OCI-LY1 (cell line): ENCODE measurements around the gene HOXD9.

Experiments
- H2AFZ ChIP-seq: fragments of 200-600 bp; sonication (generic), shearing (Covaris generic); 2 replicates; pipeline ENCODE4 v1.6.0; 2014; ENCODE audit warnings: antibody characterized with exemption, mild to moderate bottlenecking, low read length
- H3F3A ChIP-seq: fragments of 200-600 bp; sonication (generic), shearing (Covaris generic); 2 replicates; pipeline ENCODE4 v1.6.0; 2014; ENCODE audit warnings: mild to moderate bottlenecking, antibody characterized with exemption, low read length, moderate library complexity; ENCODE audit not compliant: insufficient read depth
- H3K27ac ChIP-seq: fragments of 200-600 bp; sonication (generic); 2 replicates; pipeline ENCODE4 v1.5.1; 2014; ENCODE audit warnings: low read length, mixed run types, mild to moderate bottlenecking, low read depth; ENCODE audit not compliant: poor library complexity, severe bottlenecking
- H3K27me3 ChIP-seq: fragments of 200-600 bp; sonication (generic); 2 replicates; pipeline ENCODE4 v1.6.0; 2014; ENCODE audit warnings: antibody characterized with exemption, mild to moderate bottlenecking, low read length, moderate library complexity; ENCODE audit not compliant: insufficient read depth
- H3K36me3 ChIP-seq: fragments of 200-600 bp; sonication (generic); 2 replicates; pipeline ENCODE4 v1.6.1; 2014; ENCODE audit warnings: mild to moderate bottlenecking, antibody characterized with exemption, low read length, moderate library complexity, mixed read lengths; ENCODE audit not compliant: insufficient read depth
- H3K4me1 ChIP-seq: fragments of 200-600 bp; sonication (generic); 2 replicates; pipeline ENCODE4 v1.5.1; 2014; ENCODE audit warnings: mild to moderate bottlenecking, low read length, moderate library complexity; ENCODE audit not compliant: insufficient read depth, severe bottlenecking
- H3K4me2 ChIP-seq: fragments of 200-600 bp; sonication (generic), shearing (Covaris generic); 2 replicates; pipeline ENCODE4 v1.6.1; 2014; ENCODE audit warnings: low read length
- H3K4me3 ChIP-seq: fragments of 200-600 bp; sonication (generic); 2 replicates; pipeline ENCODE4 v1.5.1; 2014; ENCODE audit warnings: low read length, low read depth, mild to moderate bottlenecking, mixed read lengths; ENCODE audit not compliant: poor library complexity, severe bottlenecking
- H3K79me2 ChIP-seq: fragments of 200-600 bp; shearing (Covaris generic); 2 replicates; pipeline ENCODE4 v1.6.1; 2016; ENCODE audit warnings: mixed run types, low read length, mixed read lengths; ENCODE audit not compliant: insufficient read depth
- H3K9ac ChIP-seq: fragments of 200-600 bp; sonication (generic), shearing (Covaris generic); 2 replicates; pipeline ENCODE4 v1.6.1; 2014; ENCODE audit warnings: mild to moderate bottlenecking, low read length, mixed read lengths
- H3K9me2 ChIP-seq: fragments of 200-600 bp; sonication (generic), shearing (Covaris generic); 2 replicates; pipeline ENCODE4 v1.6.1; 2014; ENCODE audit warnings: low read depth, mild to moderate bottlenecking, low read length, mixed read lengths
- H3K9me3 ChIP-seq: fragments of 200-600 bp; shearing (Covaris generic); 2 replicates; pipeline ENCODE4 v1.6.1; 2014; ENCODE audit warnings: low read length, mixed read lengths
- H4K20me1 ChIP-seq: fragments of 200-600 bp; sonication (generic), shearing (Covaris generic); 2 replicates; pipeline ENCODE4 v1.6.0; 2016; ENCODE audit warnings: mild to moderate bottlenecking, low read length; ENCODE audit not compliant: insufficient read depth
- CTCF ChIP-seq: fragments of 200-600 bp; sonication (generic), shearing (Covaris generic); IDR thresholded peaks from 2 replicates; pipeline ENCODE4 v1.5.1; 2017; ENCODE audit warnings: mild to moderate bottlenecking, antibody characterized with exemption, low read length, moderate library complexity, mixed read lengths
- EZH2 ChIP-seq: fragments of 200-600 bp; sonication (generic), shearing (Covaris generic); IDR thresholded peaks from 2 replicates; pipeline ENCODE4 v1.8.0; 2017; ENCODE audit warnings: borderline replicate concordance, mixed run types, mild to moderate bottlenecking, antibody characterized with exemption, low read length, moderate library complexity, mixed read lengths

Gene HOXD9

GRCh38 chr2:176147210-176147799 is 24.8 kb downstream of the HOXD9 start:
- no peak for TF ChIP-seq EZH2
- TF ChIP-seq CTCF, result no peak
- Histone ChIP-seq H3K4me3 (no peak overlapping the region), H3K79me2 (no peaks in the 10 kb centered on the region), H3K36me3 (no peaks in the 10 kb centered on the region), H3K4me2 (no peak overlapping the region), H3K9ac (no peak overlapping the region), H3K27ac (no peak overlapping the region), H2AFZ (no peak overlapping the region), H4K20me1 (no peaks in the 10 kb centered on the region), H3F3A (no peaks in the 10 kb centered on the region), H3K9me2 (no peaks in the 10 kb centered on the region), H3K27me3 (0 out of 2 replicates have a peak, but pooled peaks cover 3% of the 10 kb centered on the region), H3K9me3 (no peaks in the 10 kb centered on the region), H3K4me1 (no peaks in the 10 kb centered on the region)

GRCh38 chr2:176147800-176148496 is 25.4 kb downstream of the HOXD9 start:
- Histone ChIP-seq H3K79me2 (no peaks in the 10 kb centered on the region), H2AFZ (no peak overlapping the region), H3F3A (no peaks in the 10 kb centered on the region), H3K9ac (no peak overlapping the region), H3K4me2 (no peak overlapping the region), H3K9me2 (no peaks in the 10 kb centered on the region), H4K20me1 (no peaks in the 10 kb centered on the region), H3K4me1 (no peaks in the 10 kb centered on the region), H3K27me3 (0 out of 2 replicates have a peak, but pooled peaks cover 3% of the 10 kb centered on the region), H3K27ac (no peak overlapping the region), H3K36me3 (no peaks in the 10 kb centered on the region), H3K4me3 (no peak overlapping the region), H3K9me3 (no peaks in the 10 kb centered on the region)
- TF ChIP-seq CTCF, result no peak
- TF ChIP-seq EZH2, result no peak

GRCh38 chr2:176148751-176149421 is 26.4 kb downstream of the HOXD9 start:
- Histone ChIP-seq H3K9ac (no peak overlapping the region), H3K9me2 (no peaks in the 10 kb centered on the region), H4K20me1 (no peaks in the 10 kb centered on the region), H3K4me2 (no peak overlapping the region), H3K27ac (no peak overlapping the region), H3K9me3 (no peaks in the 10 kb centered on the region), H3K4me3 (no peak overlapping the region), H3K36me3 (no peaks in the 10 kb centered on the region), H2AFZ (no peak overlapping the region), H3K27me3 (0 out of 2 replicates have a peak, but pooled peaks cover 3% of the 10 kb centered on the region), H3K4me1 (no peaks in the 10 kb centered on the region), H3F3A (no peaks in the 10 kb centered on the region), H3K79me2 (no peaks in the 10 kb centered on the region)
- TF ChIP-seq EZH2, result no peak
- TF ChIP-seq CTCF, result no peak
